AML-193 (cell line): ENCODE measurements around the gene OR4C12.
"Not testable (repeated sequence)": the region's sequence is repeated elsewhere in the genome, so short reads cannot be mapped to it uniquely, and the experiment has no call there.

Experiments used
- DNase-seq, 2 experiments: peaks; one replicate each; lab custom pipeline; 2025; lab: John Stamatoyannopoulos, UW

Gene OR4C12

GRCh38 chr11:49982435-49982834 lies at the start of gene OR4C12:
OR4C12 (minus strand) TSS chr11:49982535; CDS start chr11:49982501, 34 bp downstream.
- DNase-seq, result not testable (repeated sequence)

DNA sequence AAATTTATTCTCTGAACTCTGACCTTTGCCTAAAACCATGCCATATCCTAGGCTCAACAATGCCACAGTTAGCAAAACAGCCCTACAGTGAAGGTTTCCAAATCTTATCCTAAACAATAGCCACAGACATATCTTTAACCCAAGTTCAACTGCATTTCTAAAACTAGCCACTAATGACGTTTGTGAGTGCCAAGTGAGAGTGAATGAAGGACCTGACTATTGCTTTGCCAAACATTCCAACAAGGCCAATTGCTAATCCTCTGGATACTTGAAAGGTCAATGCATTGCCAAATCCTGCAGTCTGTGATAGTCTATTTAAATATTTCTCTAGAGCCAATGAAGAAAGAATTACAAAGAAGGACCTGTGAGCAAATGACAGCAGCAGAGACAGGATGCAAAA lies 47.9 kb upstream of the OR4C12 start:
- no peak for DNase-seq

- DNase-seq, result peak; percentile 61 to 64
Measured at GRCh38 chr11:49995565-49995964, 13.2 kb upstream of the OR4C12 start.

DNA sequence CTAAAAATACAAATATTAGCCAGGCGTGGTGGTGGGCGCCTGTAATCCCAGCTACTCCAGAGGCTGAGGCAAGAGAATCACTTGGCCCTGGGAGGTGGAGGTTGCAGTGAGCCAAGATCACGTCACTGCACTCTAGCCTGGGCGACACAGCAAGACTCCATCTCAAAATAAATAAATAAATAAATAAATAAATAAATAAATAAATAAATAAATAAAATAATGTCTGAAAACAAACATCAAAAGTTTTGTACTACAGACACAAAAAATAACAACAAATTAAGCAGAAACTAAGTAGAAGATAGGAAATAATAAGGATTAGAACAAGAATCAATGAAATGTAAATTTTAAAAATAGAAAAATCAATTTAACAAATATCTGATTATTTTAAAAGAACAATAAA lies 8.9 kb downstream of the OR4C12 start:
- not testable (repeated sequence) for DNase-seq

DNA sequence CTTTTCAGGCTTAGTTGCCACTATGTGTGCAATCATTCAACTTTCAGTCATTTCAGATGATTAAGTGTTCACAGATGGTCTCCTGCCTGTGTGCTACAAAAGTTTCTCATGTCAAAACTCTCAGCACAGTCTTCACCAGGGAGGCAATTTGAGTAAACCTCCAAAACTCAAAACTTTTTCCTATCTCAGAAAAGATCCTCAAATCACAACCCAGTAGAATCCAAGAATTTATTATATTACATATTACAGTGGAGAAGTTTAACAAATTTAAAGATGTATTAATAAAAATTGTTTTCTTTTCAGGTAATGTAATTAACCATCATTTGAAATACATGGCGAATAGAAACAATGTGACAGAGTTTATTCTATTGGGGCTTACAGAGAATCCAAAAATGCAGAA lies 30.2 kb downstream of the OR4C12 start, which contains the start of gene OR4C13:
Gene OR4C13 (plus strand): TSS at position 301 of the 400 bp plus-strand sequence. CDS start 32 bp downstream, at position 333.
- no peak for DNase-seq

DNA sequence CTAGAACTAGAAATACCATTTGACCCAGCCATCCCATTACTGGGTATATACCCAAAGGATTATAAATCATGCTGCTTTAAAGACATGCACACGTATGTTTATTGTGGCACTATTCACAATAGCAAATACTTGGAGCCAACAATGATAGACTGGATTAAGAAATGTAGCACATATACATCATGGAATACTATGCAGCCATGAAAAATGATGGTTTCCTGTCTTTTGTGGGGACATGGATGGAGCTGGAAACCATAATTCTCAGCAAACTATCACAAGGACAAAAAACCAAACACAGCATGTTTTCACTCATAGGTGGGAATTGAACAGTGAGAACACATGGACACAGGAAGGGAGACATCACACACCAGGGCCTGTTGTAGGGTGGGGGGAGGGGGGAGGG lies 33.6 kb downstream of the OR4C12 start:
- not testable (repeated sequence) for DNase-seq
